GM12891 (cell line): ENCODE data around the gene TMEM266.

Experiments
- PAX5 ChIP-seq: IDR thresholded peaks from 2 replicates; pipeline ENCODE4 v1.6.1; 2011; ENCODE audit warnings: low read length, moderate library complexity, mild to moderate bottlenecking; ENCODE audit not compliant: insufficient read depth, severe bottlenecking
- POLR2A ChIP-seq: IDR thresholded peaks from 2 replicates; pipeline ENCODE4 v1.6.1; 2011; ENCODE audit warnings: low read depth, low read length, control low read depth
- POLR2AphosphoS5 ChIP-seq: IDR thresholded peaks from 2 replicates; pipeline ENCODE4 v1.6.1; 2011; ENCODE audit warnings: low read depth, low read length, control low read depth
- POU2F2 ChIP-seq: IDR thresholded peaks from 2 replicates; pipeline ENCODE4 v1.6.1; 2011; ENCODE audit warnings: low read depth, mild to moderate bottlenecking, control low read depth, low read length, moderate library complexity
- SPI1 ChIP-seq: IDR thresholded peaks from 2 replicates; pipeline ENCODE4 v1.6.1; 2011; ENCODE audit warnings: low read depth, low read length, control low read depth
- TAF1 ChIP-seq: IDR thresholded peaks from 2 replicates; pipeline ENCODE4 v1.6.1; 2011; ENCODE audit warnings: low read depth, low read length, control low read depth

- TF ChIP-seq POLR2AphosphoS5 (no peak), POLR2A (no peak), TAF1 (no peak), SPI1 (no peak), PAX5 (no peak), POU2F2 (no peak)
Measured at GRCh38 chr15:76038512-76038911, 21.3 kb upstream of the TMEM266 start.
